Stimulated activated CD8-positive, alpha-beta memory T cell treated with anti-CD3 and anti-CD28 coated beads, Interleukin-15, amount 100 ng/mL, for 48 hours (primary cell): ENCODE results near the gene EPS8L2.
A peak's percentile ranks its signal among the peaks of the same experiment; 100 is the strongest.

Source experiments
- DNase-seq, 2 donors: peaks; one replicate each; pipeline ENCODE4 v3.0.0-alpha.2; 2020; ENCODE audit warnings: low read depth in 2 of 2

EPS8L2 gene

GRCh38 chr11:762421-763072 lies 56.5 kb downstream of the EPS8L2 start:
- no peak for DNase-seq

DNA sequence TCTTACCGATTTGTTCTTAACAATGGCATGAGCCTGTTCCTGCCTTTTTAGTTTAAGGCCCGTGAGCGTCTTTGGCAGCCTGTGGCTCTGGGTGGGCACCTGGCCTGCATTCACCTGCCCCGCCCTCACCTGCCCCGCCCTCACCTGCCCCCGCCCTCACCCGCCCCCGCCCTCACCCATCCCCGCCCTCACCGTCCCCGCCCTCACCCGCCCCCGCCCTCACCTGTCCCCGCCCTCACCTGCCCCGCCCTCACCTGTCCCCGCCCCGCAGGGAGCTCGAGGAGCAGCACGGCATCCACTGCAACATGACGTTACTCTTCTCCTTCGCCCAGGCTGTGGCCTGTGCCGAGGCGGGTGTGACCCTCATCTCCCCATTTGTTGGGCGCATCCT lies 57.0 kb downstream of the EPS8L2 start:
- DNase-seq = no peak

- DNase-seq = no peak
Measured at GRCh38 chr11:763549-764321, 57.7 kb downstream of the EPS8L2 start.

- no peak for DNase-seq
Measured at GRCh38 chr11:764322-765024, 58.4 kb downstream of the EPS8L2 start.

DNA sequence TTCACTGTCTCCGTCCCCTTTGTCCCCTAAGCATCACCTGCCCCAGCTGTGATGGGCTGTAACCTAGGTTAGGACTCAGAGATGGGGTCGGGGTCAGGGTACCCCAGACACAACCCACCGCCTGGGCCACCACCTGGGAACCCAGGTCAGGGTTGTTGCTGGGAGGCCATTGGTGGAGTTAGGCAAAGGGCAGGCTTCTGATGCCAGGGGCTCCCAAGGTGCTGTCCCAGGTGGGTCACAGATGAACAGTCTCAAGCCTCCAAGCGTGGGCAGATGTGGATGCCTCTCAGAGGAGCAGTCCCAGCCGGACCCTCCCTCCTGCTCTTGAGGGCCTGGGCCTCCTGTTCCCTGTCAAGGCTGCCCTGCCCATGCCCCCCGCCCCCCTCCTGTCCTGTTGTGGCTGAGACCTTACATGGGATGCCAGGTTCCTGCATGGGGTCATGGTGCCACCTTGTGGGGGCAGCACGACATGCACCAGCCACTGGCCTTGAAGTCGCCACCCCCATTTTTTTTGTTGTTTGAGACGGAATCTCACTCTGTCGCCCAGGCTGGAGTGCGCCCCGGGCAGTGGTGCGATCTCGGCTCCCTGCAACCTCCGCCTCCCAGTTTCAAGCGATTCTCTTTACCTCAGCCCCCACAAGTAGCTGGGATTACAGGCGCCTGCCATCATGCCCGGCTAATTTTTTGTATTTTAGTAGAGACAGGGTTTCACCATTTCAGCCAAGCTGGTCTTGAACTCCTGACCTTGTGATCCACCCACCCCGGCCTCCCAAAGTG lies 59.2 kb downstream of the EPS8L2 start:
- peak; percentile 40 to 46 for DNase-seq

GRCh38 chr11:765802-766091 lies 59.7 kb downstream of the EPS8L2 start:
- DNase-seq = no peak

GRCh38 chr11:766106-766935 lies 60.3 kb downstream of the EPS8L2 start:
- DNase-seq = no peak

- DNase-seq = no peak
Measured at GRCh38 chr11:766936-767210, 60.8 kb downstream of the EPS8L2 start.

DNA sequence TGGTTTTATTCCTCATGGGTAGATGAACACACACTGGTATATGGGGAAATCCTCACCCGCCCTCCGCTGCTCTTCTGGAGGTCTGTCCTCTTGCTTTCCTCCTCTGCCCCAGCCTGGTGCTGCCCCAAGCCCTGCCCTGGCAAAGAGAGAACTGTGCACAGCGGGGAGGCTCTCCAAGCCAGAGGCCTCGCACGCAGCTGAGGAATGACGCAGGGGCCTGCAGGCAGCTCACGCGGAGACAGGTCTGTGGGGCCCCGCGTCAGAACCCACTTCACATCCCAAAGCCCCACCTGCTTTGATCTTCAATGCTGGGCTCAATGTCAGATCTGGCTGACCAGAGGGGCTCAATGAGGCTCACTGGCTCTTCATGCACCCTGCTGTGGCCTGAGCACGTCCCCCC lies 61.2 kb downstream of the EPS8L2 start:
- no peak for DNase-seq

DNA sequence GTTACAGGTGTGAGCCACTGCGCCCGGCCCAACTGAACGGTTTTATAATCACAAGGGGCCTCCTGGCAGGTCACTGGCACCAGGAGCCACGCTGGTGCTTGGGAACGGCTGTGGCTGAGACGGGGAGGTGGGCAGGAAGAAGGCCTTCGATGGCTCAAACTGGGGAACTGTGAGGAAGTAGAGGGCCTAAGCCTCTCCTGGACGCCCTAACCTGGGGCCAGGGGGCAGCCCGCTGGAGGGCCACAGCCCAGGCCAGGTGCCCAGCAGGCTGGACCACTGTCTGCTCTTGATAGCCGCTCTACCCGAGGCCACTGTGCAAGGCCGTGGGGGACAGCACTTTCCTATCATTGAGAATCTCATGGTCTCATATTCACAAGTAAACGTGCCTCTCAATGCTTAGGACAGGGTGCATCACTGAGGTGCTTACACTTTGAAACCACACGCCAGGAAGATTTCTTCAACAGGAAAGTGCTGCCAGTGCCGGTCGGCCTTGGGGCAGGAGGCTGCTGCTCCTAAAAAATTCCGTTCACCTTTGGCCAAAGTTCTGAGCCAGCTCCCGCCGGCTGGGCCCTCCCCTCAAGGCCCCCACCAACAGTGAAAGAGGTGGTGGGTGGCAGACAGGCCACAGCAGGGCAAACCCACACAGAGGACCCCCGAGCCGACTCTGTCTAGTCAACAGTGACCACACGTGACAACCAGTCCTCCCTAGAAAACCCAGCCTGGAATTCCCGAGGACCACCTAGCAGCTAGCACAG lies 64.0 kb downstream of the EPS8L2 start:
- no peak for DNase-seq

GRCh38 chr11:770642-771616 lies 64.9 kb downstream of the EPS8L2 start:
- no peak for DNase-seq

DNA sequence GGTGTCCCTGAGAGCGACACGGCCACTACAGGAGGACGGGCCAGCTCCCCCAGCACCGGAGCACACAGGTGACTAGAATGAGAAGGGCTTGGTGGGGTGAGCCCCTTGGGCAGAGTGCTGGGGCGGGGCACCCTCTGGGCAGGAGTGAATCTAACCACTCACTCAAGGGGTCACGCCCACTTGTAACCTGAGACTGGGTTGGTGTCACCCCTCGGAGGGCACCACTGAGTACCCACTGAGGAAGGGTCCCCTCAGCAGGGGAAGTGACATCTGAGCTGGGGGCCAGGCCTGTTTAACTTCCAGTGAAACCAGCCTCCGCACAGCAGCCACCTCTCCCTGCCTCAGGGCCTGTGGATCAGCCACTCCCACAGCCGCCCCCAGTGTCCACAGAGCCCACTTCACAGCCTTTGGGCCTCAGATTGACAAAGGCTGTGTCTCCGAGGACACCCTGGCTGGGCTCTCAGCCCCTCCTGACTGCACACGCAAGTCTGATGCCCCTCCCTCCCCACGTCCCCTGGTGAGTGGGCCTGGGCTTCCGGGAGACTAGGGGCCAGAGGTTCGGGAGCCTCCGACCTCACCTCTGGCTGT lies 65.7 kb downstream of the EPS8L2 start:
- no peak for DNase-seq

DNA sequence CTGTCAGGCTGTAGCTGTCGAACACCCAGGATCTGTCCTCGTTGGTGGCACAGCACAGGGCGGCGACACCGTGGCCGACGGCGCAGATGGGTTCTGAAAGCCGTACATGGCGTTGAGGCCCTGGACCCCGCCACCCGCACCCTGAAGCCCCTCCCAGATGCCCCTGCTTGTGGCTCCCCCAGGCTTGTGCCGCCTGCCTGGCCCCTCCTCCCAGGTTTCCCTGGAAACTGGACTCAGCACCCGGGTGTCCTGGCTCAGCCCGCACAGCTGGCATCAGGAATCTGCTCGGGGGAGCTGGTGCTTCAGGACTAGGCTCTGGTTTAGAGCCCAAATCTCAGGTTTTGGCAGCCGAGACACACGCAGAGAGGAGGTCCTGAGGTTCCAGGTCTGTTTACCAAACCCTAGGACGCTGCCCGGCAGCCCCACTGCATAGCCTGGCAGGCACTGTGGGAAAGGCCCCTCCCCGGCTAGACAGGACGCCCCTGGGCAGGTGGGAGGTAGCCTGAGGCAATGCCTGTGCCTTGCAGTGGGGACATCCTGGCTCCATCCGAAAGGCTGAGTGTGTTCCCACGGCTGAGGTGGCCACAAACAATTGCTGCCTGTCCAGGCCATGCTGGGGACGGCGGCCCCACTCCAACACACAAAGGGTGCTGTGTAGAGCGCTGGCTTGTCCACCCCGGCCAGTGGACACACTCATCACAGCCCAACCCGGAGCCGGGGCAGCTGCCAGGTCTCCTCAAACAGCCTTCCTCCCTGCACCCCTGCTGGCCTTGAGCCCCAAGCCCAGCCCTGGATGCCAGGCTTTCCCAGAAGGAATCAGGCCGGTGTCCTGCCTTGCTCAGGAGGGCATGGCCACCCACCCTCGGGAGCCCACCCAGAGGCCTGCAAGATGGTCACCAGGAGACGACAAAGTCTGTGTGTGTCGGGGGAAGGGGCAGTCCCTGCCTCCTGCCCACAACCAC lies 66.7 kb downstream of the EPS8L2 start:
- no peak for DNase-seq

DNA sequence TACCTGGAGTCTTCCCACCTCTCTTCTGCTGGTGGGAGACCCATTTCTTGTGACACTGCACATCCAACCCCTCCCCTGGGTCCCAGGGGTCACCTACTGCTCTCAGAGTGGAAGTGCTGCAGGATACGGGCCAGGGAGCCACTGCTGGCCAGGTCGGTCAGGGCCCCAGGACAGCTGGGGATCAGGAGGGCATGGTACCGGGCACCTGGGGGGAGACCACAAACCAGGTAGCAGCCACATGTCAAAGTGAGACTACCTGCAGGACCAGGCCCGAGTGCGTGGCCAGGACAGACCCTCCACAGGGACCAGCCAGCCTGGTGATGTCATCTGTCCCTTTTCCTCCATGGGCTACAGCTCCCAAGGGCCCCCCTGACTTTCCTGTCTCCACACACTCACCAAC lies 67.4 kb downstream of the EPS8L2 start:
- no peak for DNase-seq

DNA sequence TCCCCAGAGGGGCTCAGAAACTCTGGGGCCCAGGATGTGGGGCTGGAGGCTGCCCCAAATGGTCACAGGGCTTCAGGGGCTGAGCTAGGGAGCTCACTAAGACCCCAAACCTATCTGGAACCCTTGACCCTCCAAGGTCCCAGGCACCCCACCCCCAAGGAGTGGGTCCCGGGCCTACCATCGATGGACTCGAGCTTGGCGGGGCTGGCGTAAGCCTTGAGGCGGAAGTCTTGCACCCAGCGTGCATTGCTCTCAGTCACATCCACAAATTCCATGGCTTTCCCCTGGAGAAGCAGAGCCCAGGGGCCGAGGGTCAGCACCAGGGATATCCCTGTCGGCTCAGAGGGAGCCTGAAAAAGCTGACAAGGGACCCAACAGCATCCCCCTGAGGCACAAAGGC lies 67.8 kb downstream of the EPS8L2 start:
- DNase-seq = no peak

DNA sequence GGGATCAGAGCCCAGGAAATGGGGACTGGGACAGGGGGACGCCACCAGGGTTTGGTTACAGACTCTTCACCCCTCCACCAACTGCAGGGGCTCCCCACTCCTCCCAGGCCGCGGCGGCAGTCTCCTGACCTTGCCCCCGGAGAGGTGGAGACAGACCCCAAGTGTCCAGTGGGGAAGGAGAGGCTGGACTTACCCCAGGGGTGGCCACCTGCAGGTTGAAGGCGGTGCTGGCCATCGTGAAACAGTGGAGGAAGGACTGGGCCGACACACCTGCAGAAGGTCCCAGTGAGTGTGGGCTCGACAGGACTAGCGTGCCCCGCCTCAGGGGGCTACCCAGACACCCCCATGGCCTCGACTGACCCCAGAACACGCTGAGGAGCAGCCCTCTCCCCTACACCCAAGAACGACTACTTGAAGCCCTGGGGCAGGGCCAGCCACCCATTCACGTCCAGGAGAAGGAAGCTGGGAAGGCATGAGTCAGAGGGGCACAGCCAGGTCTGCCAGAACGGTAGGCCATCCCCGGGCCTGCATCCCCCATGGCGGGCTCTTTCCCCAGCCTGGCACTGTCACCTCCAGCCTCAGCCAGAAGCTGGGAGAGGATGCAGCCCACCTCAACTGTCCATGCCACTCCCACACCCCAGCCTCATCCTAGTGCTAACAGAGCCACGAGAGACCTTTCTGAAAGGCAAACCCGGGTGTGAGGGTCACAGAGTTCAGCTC lies 69.0 kb downstream of the EPS8L2 start:
- DNase-seq = no peak

DNA sequence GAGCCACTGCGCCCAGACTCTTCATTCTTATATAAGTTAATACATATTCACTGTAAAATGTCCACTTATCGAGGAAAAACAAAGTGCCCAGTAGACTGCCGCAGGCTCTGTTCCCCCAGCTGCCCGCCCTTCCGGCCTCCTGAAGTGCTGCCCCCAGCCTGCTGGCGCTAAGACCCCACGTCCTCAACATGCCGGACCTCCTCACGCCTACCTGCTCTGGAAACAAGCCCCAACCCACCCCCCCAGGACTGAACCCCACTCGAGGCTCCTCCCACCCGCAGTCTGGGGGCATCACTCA lies 70.2 kb downstream of the EPS8L2 start:
- no peak for DNase-seq
